ENCODE results near the gene COL4A3. TPM values are rescaled to one million over a fixed set of nuclear protein-coding genes. Genes with fewer than 3 reads are reported as not detected.

COL4A3 gene
- total RNA-seq, 1 experiment from 2014 or later: 0.15 TPM

DNA sequence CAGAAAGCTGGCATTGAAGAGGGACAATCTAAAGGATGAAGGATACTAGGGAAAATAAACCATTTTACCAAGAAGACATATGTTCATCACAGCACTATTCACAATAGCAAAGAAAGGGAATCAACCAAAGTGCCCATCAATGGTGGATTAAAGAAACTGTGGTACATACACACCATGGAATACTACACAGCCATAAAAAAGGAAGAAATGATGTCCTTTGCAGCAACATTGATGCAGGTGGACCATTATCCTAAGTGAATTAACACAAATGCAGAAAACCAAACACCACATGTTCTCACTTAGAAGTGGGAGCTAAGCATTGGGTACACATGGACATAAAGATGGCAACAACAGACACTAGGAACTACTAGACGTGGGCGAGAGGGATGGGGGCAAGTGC lies 153.4 kb downstream of the COL4A3 start:
- Mint-ChIP-seq H3K9me3 (peaks cover 27 to 31% of the 10 kb centered on the region in 2 experiments), H3K27me3 (ENCODE audit: low read depth) (no peaks in the 10 kb centered on the region), H3K4me3 (no peak overlapping the region), H3K36me3 (ENCODE audit: insufficient read depth in 1 of 3, low read depth in 3 of 3) (peaks cover 11 to 37% (median 27%) of the 10 kb centered on the region in 3 experiments), H3K27ac (no peak overlapping the region), H3K4me1 (no peaks in the 10 kb centered on the region)
- H4K8ac ChIP-seq (replicated peaks; ENCODE audit: insufficient read length, low read depth, low read length): no peak overlapping the region
- TF ChIP-seq, protein P1, sequence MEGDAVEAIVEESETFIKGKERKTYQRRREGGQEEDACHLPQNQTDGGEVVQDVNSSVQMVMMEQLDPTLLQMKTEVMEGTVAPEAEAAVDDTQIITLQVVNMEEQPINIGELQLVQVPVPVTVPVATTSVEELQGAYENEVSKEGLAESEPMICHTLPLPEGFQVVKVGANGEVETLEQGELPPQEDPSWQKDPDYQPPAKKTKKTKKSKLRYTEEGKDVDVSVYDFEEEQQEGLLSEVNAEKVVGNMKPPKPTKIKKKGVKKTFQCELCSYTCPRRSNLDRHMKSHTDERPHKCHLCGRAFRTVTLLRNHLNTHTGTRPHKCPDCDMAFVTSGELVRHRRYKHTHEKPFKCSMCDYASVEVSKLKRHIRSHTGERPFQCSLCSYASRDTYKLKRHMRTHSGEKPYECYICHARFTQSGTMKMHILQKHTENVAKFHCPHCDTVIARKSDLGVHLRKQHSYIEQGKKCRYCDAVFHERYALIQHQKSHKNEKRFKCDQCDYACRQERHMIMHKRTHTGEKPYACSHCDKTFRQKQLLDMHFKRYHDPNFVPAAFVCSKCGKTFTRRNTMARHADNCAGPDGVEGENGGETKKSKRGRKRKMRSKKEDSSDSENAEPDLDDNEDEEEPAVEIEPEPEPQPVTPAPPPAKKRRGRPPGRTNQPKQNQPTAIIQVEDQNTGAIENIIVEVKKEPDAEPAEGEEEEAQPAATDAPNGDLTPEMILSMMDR (conservative IDR thresholded peaks at IDR 0.05): no peak
- no peak overlapping the region for H3K4me2 ChIP-seq (ENCODE audit: insufficient read depth, insufficient read length, low read length)
- no peak overlapping the region for H2BK20ac ChIP-seq (ENCODE audit: low read depth, low read length, poor library complexity, severe bottlenecking)
- H3K27me3 ChIP-seq (ENCODE audit: insufficient read depth, low read length): no peaks in the 10 kb centered on the region
- H2AK5ac ChIP-seq (ENCODE audit: insufficient read length, low read length): no peak overlapping the region
- H3K18ac ChIP-seq (ENCODE audit: insufficient read length, low read depth, low read length): no peak overlapping the region
- no peaks in the 10 kb centered on the region for H3K4me1 ChIP-seq (ENCODE audit: insufficient read depth, low read length)
- no peak overlapping the region for H3K4ac ChIP-seq (ENCODE audit: low read depth, low read length)
- H2BK5ac ChIP-seq (ENCODE audit: insufficient read length, low read length): no peak overlapping the region
- no peak overlapping the region for H4K91ac ChIP-seq (ENCODE audit: insufficient read length, low read depth, low read length)
- no peak overlapping the region for H3T11ph ChIP-seq (ENCODE audit: low read length)
- H2BK120ac ChIP-seq (ENCODE audit: low read depth, low read length, poor library complexity, severe bottlenecking): no peak overlapping the region
- no peak overlapping the region for H3K9ac ChIP-seq (ENCODE audit: extremely low read depth, insufficient read length, low read length)
- no peak overlapping the region for H2BK15ac ChIP-seq (ENCODE audit: low read depth, low read length)
- no peak for DNase-seq
- no peaks in the 10 kb centered on the region for H3K79me2 ChIP-seq (ENCODE audit: insufficient read depth, low read length)
- H4K5ac ChIP-seq (ENCODE audit: insufficient read length, low read depth, low read length): no peak overlapping the region
- H3K23ac ChIP-seq (ENCODE audit: insufficient read length, low read depth, low read length): no peak overlapping the region
- no CpG with 5 or more reads among the region's 2 CpGs for WGBS (ENCODE audit: extremely low coverage, insufficient read length, low lambda C conversion rate)
- no peaks in the 10 kb centered on the region for H3K23me2 ChIP-seq (ENCODE audit: insufficient read length, low read depth, low read length, poor library complexity, severe bottlenecking)
- no peak overlapping the region for H3K56ac ChIP-seq (ENCODE audit: insufficient read length, low read depth, low read length)
- H2AFZ ChIP-seq (ENCODE audit: low read length): no peak overlapping the region
- H3K27ac ChIP-seq (ENCODE audit: insufficient read length, low read depth, low read length): no peak overlapping the region
- H3K79me1 ChIP-seq (ENCODE audit: insufficient read depth, low read depth, low read length, poor library complexity, severe bottlenecking): no peaks in the 10 kb centered on the region
- no peaks in the 10 kb centered on the region for H3K9me3 ChIP-seq (ENCODE audit: control insufficient read depth, low read depth, low read length)
- H4K20me1 ChIP-seq (ENCODE audit: control insufficient read depth, insufficient read depth, insufficient read length): no peaks in the 10 kb centered on the region
- H3K14ac ChIP-seq (ENCODE audit: insufficient read depth, low read length): no peak overlapping the region
- H2BK12ac ChIP-seq (ENCODE audit: insufficient read length, low read depth, low read length): no peak overlapping the region
